ENCODE measurements around the gene IL3RA.
"Not testable (repeated sequence)": the region's sequence is repeated elsewhere in the genome, so short reads cannot be mapped to it uniquely, and the experiment has no call there.

Gene IL3RA

GRCh38 chrX:1300449-1300848, 36.1 kb upstream of the IL3RA start:
- DNase-seq (ENCODE audit: insufficient read length, low spot score) (no peak), FAIRE-seq (no peak)
- TF ChIP-seq, protein P1, sequence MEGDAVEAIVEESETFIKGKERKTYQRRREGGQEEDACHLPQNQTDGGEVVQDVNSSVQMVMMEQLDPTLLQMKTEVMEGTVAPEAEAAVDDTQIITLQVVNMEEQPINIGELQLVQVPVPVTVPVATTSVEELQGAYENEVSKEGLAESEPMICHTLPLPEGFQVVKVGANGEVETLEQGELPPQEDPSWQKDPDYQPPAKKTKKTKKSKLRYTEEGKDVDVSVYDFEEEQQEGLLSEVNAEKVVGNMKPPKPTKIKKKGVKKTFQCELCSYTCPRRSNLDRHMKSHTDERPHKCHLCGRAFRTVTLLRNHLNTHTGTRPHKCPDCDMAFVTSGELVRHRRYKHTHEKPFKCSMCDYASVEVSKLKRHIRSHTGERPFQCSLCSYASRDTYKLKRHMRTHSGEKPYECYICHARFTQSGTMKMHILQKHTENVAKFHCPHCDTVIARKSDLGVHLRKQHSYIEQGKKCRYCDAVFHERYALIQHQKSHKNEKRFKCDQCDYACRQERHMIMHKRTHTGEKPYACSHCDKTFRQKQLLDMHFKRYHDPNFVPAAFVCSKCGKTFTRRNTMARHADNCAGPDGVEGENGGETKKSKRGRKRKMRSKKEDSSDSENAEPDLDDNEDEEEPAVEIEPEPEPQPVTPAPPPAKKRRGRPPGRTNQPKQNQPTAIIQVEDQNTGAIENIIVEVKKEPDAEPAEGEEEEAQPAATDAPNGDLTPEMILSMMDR (IDR thresholded peaks at IDR 0.05; ENCODE audit: insufficient read depth, missing control alignments) = no peak

DNA sequence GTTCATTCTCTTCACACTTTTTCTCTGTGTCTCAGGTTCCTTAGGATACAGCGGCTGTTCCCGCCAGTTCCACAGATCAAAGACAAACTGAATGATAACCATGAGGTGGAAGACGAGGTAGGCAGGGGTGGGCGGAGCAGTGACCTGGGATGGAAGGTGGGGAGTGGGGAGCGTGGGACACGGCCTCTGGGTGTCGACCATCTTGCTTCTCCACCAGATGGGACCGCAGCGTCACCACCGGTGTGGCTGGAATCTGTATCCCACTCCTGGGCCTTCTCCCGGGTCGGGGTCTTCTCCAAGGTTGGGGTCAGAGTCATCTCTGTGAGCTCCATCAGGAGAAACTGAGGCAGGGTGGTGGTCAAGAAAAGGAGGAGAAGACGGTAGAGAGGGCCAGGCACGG, 31.2 kb upstream of the IL3RA start:
- FAIRE-seq (no peak), DNase-seq (ENCODE audit: insufficient read length, low spot score) (no peak)
- TF ChIP-seq, protein P1 (IDR thresholded peaks at IDR 0.05; ENCODE audit: insufficient read depth, missing control alignments) = no peak

DNA sequence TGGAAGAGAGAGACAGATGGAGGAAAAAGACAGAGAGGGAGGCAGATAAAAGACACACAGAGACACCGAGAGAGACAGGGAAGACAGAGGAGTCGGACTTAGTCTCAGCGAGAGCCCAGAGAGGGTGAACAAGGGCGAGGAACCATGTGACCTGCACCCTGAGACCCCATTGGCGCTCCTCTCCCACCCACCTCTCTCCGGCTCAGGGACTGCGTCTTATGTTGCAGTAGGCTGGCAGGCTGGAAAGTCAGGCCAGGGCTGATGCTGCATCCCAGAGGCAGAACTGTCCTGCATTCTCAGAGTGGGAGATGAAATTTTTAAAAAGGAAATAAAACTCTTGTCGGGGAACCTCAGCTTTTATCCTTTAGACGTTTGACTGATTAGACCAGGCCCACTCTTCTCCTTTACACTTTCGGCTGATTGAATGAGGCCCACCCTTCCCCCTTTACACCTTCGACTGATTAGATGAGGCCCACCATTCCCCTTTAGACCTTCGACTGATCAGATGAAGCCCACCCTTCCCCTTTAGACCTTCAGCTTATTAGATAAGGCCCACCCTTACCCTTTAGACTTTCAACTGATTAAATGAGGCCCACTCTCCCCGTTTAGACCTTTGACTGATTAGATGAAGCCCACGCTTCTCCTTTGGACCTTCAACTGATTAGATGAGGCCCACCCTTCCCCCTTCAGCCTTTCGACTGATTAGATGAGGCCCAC, 29.5 kb upstream of the IL3RA start:
- DNase-seq (ENCODE audit: insufficient read length, low spot score) (no peak), FAIRE-seq (no peak)
- TF ChIP-seq, protein P1 (IDR thresholded peaks at IDR 0.05; ENCODE audit: insufficient read depth, missing control alignments) = no peak

DNA sequence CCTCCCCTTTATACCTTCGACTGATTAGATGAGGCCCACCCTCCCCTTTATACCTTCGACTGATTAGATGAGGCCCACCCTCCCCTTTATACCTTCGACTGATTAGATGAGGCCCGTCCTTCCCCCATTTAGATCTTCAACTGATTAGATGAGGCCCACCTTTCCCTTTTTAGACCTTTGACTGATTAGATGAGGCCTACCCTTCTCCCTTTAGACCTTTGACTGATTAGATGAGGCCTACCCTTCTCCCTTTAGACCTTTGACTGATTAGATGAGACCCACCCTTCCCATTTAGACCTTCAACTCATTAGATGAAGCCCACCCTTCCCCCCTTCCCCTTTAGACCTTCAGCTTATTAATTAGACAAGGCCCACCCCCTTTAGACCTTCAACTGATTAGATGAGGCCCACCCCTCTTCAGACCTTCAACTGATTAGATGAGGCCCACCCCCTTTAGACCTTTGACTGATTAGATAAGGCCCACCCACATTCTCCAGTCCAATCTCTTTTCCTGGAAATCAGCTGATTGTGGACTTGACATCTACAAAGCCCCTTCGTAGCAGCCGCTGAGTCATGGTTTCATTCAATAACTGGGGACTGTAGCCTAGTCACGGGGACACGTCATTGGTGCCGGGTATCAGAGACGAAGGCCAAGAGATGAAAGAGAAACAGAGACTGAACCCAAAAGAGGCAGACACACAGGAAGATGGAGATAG, 28.8 kb upstream of the IL3RA start:
- TF ChIP-seq, protein P1 (IDR thresholded peaks at IDR 0.05; ENCODE audit: insufficient read depth, missing control alignments) = no peak
- no peak for DNase-seq (ENCODE audit: insufficient read length, low spot score)
- no peak for FAIRE-seq

DNA sequence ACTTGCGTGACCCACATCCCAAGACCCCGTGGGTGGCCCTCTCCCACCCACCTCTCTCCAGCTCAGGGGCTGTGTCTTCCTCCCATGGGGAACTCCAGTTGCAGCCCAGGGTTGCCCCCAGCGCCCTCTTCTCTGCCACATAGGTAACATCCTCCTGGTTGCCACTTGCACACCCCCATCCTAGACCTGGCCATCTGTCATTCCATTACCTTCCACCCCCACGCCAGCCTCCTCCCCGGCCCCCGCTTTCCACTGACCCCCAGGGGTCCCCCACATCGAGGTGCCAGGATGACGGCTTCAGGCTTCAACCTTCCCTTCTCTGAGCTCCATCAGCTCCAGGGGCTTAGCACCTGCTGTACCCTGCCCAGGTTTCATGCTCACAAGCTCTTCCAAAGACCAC, 28.1 kb upstream of the IL3RA start:
- FAIRE-seq (no peak), DNase-seq (ENCODE audit: insufficient read length, low spot score) (no peak)
- TF ChIP-seq, protein P1 (IDR thresholded peaks at IDR 0.05; ENCODE audit: insufficient read depth, missing control alignments) = no peak

DNA sequence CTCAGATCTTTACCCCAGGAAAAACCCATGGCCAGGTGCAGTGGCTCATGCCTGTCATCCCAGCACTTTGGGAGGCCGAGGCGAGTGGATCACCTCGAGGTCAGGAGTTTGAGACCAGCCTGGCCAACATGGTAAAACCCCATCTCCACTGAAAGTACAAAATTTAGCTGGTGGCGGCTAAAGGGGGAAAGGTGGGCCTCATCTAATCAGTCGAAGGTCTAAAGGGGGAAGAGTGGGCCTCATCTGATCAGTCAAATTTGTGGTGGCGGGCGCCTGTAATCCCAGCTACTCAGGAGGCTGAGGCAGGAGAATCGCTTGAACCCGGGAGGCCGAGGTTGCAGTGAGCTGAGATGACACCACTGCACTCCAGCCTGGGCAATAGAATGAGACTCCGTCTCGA, 27.7 kb upstream of the IL3RA start:
- DNase-seq (ENCODE audit: insufficient read length, low spot score); FAIRE-seq: not testable (repeated sequence)

DNA sequence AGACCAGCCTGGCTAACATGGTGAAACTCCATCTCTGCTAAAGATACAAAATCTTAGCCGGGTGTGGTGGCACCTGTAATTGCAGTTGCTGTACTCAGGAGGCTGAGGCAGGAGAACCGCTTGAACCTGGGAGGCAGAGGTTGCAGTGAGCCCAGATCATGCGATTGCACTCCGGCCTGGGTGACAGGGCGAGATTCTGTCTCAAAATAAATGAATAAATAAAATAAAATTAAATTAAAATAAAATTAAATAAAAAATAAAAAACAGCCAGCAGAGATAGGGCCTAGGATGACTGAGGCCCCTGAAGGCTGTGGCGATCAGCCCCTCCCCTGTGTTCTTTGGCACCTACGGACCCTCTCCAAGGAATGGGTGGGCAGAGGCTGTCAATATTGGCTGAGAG, 22.8 kb upstream of the IL3RA start:
- DNase-seq (ENCODE audit: insufficient read length, low spot score) (no peak), FAIRE-seq (no peak)
- TF ChIP-seq, protein P1 (IDR thresholded peaks at IDR 0.05; ENCODE audit: insufficient read depth, missing control alignments) = no peak

Measured in D721Med (cell line).